GM18508 (cell line): ENCODE measurements around the gene CLIC3.

ENCODE experiments used
- ATAC-seq: cut with Tn5 transposase; IDR thresholded peaks from one replicate; pipeline ENCODE4 v1.9.1; 2021; ENCODE audit warnings: moderate number of reproducible peaks; ENCODE audit not compliant: insufficient read depth, unreplicated experiment

The CLIC3 gene

GRCh38 chr9:136970361-136970760, 26.0 kb downstream of the CLIC3 start:
- no peak for ATAC-seq

GRCh38 chr9:136969774-136970173, 26.6 kb downstream of the CLIC3 start:
- ATAC-seq: no peak

GRCh38 chr9:136969150-136969549, 27.2 kb downstream of the CLIC3 start:
- ATAC-seq: no peak

- no peak for ATAC-seq
Measured at GRCh38 chr9:136968333-136969127, 27.8 kb downstream of the CLIC3 start.

GRCh38 chr9:136965771-136966484, 30.4 kb downstream of the CLIC3 start:
- ATAC-seq: no peak

GRCh38 chr9:136964833-136965422, 31.4 kb downstream of the CLIC3 start:
- ATAC-seq: no peak

- no peak for ATAC-seq
Measured at GRCh38 chr9:136964171-136964689, 32.1 kb downstream of the CLIC3 start.

GRCh38 chr9:136963751-136964150, 32.6 kb downstream of the CLIC3 start:
- ATAC-seq: no peak

- ATAC-seq: no peak
Measured at GRCh38 chr9:136963341-136963740, 33.0 kb downstream of the CLIC3 start.

GRCh38 chr9:136962701-136963248, 33.6 kb downstream of the CLIC3 start:
- no peak for ATAC-seq

- no peak for ATAC-seq
Measured at GRCh38 chr9:136962163-136962562, 34.2 kb downstream of the CLIC3 start.

- no peak for ATAC-seq
Measured at GRCh38 chr9:136961279-136962065, 34.9 kb downstream of the CLIC3 start.

- ATAC-seq: no peak
Measured at GRCh38 chr9:136960938-136961275, 35.5 kb downstream of the CLIC3 start.

- ATAC-seq: no peak
Measured at GRCh38 chr9:136960212-136960937, 36.0 kb downstream of the CLIC3 start.

GRCh38 chr9:136958898-136959850, 37.2 kb downstream of the CLIC3 start:
- no peak for ATAC-seq

- ATAC-seq: no peak
Measured at GRCh38 chr9:136958473-136958872, 37.9 kb downstream of the CLIC3 start.

- no peak for ATAC-seq
Measured at GRCh38 chr9:136957901-136958300, 38.5 kb downstream of the CLIC3 start.

GRCh38 chr9:136957461-136957860, 38.9 kb downstream of the CLIC3 start:
- no peak for ATAC-seq
